Prostate gland (tissue), 2 donors: ENCODE data around the gene RASAL2.

Experiments used
- CTCF ChIP-seq, 4 experiments: fragments of 200-600 bp in 2 of 4; fragments of 450-650 bp in 2 of 4; sonication (generic) in 2 of 4; IDR thresholded peaks; 1 replicate in 3 of 4; 2 replicates in 1 of 4; pipeline ENCODE4 v1.5.1; 2016 to 2019; ENCODE audit warnings: antibody characterized with exemption in 4 of 4, mild to moderate bottlenecking in 2 of 4, moderate library complexity in 2 of 4
- POLR2A ChIP-seq: fragments of 450-650 bp; IDR thresholded peaks from one replicate; pipeline ENCODE4 v1.6.1; 2016; ENCODE audit warnings: antibody characterized with exemption, mild to moderate bottlenecking

GRCh38 chr1:178470411-178470960 is 376.6 kb downstream of the RASAL2 start:
- TF ChIP-seq CTCF (IDR thresholded peaks at IDR 0.05): no peak
- no peak for TF ChIP-seq POLR2A
